HG02763 (cell line): Measurements from ENCODE around the gene FAM13C.

Experiments used
- ATAC-seq: cut with Tn5 transposase; IDR thresholded peaks from one replicate; pipeline ENCODE4 v1.9.1; 2021; ENCODE audit warnings: mild to moderate bottlenecking, moderate library complexity; ENCODE audit not compliant: unreplicated experiment

Gene FAM13C

GRCh38 chr10:59281861-59282260 lies 80.5 kb downstream of the FAM13C start:
- ATAC-seq = no peak

DNA sequence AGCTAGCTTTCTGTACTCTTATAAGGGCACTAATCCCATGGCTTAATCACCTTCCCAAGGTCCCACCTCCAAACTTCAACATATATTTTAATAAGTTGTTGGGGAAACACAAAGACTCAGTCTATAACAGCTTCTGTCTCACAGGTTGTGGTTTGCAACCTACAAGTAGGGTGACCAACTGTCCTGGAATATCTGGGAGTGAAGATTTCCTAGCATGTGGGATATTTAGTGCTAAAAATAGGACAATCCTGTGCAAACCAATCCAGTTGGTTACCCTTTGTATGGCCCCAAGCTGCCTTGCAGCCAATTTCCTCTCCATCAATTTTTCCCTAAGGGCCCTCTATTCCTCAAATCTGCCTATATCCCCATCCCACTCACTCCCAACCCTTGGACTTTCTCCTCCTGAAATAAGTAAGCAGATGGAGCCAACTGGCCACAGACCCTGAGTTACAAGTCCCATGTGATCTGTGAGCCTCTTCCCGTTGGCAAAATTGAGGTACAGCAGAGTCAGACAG lies 82.3 kb downstream of the FAM13C start:
- ATAC-seq = no peak

DNA sequence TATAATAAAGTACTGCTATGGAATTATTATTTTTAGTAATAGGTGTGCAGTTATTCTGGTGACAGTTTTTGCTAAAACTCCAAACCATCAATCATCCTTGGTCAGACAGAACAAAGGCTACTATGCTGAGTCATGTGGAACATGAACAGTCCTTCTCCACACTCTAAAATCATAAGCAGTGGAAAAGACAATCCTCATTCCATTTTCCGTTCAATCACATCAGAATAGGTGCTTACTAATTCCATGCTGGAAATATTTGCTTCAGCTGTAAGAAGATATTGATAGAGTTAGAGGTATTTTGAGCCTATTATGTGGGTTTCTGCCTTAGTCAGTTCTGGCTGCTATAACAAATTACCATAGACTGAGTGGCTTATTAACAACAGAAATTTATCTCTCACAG lies 82.9 kb downstream of the FAM13C start:
- no peak for ATAC-seq

DNA sequence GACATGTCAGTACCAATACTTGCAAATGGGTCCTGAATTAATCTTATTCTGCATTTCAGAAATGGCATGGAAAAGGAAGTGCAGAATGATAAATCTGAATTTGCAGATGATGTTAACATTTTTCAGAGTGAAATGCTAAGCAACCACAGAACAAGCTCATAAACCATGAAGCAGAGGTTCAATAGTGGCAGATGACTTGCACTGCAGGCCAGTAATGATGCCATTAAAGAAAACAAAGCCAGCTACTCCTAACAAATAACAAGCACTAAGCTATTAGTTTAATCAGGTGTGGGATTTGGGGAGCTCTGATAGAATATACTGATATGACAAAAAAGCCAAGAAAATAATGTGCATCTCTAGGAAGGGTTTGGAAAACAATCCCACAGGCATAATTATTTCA lies 85.4 kb downstream of the FAM13C start:
- no peak for ATAC-seq

DNA sequence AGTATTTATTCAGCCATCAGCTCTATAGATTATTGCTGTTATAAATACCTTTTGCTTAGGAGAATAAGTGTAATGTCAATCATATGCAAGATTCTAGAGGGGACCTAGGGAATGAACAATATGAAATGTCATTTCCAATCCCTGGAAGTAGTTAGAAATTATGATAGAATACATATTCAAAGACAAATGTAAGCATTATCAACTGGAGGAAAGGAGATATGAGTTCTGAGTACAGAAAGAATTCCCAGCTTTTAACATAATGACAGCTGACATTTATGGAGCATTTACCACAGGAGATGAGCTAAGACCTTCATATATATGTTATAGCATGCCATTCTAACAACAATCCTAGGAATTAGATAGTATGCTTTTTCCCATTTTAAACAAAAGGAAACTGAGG lies 86.2 kb downstream of the FAM13C start:
- no peak for ATAC-seq

- no peak for ATAC-seq
These were observed 88.9 kb downstream of the FAM13C start for GRCh38 chr10:59273445-59273844.

- ATAC-seq = no peak
These were observed 90.3 kb downstream of the FAM13C start for GRCh38 chr10:59272061-59272460.

- ATAC-seq = no peak
These were observed 91.2 kb downstream of the FAM13C start for GRCh38 chr10:59271160-59271559.

DNA sequence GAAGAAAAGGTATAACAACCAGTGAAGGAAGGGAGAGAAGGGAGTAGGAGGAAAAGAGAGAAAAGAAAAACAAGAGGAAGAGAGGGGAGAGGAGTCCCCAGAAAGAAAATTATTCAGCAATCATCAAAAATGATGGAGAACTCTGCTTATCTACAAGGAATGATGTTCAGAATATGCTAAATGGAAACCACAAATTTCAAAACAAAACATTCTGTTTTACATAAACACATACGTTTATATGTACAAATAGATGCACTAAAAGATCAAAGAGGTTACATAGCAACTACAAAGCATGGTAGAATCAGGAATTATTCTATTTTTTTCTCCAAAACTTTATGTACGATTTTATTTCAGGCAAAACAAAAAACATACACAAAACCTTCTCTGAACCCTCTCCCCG lies 91.9 kb downstream of the FAM13C start:
- no peak for ATAC-seq

GRCh38 chr10:59269651-59270050 lies 92.7 kb downstream of the FAM13C start:
- no peak for ATAC-seq

DNA sequence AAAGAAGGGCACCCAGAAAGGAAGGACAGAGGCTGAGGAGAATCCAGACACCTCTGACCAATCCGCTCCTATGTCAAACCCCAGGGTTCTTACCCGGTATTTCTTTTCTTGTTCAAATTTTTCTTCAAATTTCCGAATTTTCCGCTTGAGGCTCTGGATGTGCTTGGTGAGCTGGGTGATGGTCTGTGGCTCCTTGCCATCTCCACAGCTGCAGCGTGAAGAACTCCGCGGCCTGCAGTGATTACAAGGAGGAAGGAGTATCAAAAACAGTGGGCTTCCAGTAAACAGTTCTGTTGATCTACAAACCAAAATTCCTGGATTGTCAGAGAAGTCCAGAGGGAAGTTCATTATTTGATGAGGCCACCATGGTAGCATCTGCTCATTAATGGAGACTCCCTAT lies 93.9 kb downstream of the FAM13C start:
- ATAC-seq = no peak

DNA sequence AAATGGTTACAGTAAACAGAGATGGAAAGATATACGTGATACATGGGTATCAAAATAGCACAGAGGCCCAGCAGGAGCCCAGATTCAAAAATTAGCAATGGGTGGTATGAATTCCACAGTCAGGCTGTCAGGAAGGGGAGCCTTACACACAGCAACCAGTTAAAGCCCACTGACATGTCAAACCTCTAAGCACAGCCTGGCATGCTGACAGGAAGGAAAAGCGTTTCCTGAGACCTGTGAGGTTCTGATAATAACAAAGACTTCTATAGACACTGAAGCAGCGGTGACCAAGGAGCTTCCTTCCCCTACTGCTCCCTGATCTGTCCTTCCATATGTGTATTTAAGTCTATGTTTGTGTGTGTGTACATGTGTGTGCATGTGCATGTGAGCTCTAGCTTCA lies 96.0 kb downstream of the FAM13C start:
- no peak for ATAC-seq

DNA sequence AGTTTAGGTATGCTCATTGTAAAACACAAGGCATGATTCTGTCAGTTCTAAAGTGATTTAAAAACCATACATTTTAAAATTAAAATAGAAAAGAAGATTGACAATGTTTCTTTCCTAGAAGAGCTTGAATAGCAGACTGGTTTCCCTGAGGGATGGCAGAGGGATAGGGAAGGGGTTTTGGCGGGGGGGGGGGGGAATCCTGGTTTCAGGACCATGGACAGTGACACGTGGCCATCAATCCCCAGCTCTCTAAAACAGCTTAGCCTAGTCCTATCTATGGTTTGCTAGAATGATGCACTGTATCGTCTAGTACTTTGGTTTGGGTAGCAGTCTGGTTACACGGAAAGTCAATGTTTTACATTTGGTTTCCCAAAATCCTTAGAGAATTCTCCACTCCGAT lies 97.2 kb downstream of the FAM13C start:
- ATAC-seq = no peak

DNA sequence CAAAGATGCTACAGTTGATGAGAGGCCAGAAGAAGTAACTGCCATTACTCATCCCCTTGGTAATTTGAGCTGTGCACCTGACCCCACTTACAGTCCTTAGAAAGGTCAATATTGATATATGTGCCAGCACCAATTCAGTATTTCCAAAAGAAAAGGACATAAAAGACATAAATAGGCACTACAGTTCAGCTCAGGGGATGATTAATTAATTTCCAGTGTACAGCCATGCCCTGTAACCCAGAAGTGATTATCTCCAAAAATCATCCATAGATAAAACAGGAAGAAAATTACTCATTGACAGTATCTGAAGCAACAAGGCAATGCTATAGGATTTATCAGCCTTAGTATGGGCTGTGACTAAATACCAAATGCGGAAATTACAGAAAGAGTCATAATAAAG lies 103.5 kb downstream of the FAM13C start:
- ATAC-seq = no peak

- no peak for ATAC-seq
These were observed 105.1 kb downstream of the FAM13C start for GRCh38 chr10:59257224-59257623.

- no peak for ATAC-seq
These were observed 106.9 kb downstream of the FAM13C start for GRCh38 chr10:59255463-59255862.

DNA sequence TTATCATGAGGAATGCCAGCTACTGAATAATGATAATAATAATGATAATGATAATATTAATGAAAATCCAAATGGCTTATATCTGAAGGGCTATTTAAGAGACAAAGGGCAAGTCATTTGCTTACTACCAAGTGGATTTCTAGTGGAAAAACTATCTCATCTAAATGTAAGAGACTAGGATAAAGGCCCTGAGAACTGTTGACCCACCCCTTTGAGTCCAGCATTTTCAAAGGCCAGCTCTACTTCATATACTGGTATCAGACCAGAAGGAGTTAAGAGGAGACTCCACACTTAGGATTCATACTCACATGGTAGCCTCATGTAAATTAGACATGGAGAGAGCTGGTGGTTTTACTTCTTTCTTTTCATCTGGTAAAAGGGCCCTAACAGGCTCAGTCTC lies 109.9 kb downstream of the FAM13C start:
- no peak for ATAC-seq

DNA sequence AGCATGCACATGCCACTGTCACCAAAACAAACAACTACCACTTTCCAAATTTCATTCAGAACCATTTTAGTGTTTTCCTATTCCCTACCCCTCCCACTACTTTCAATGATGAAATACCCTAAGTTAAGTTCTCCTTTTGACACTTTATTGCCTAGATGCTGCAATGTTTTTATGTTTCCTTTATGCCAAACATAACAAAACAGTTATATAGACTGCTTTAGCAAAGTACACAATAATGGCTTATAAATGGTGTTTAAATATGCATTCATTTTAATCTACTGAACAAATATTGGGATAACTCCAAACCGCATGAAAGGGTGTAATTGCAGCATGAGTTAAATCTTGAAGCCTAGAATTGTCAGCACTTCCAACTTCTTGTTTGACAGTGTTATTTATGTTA lies 116.7 kb downstream of the FAM13C start:
- ATAC-seq = no peak

GRCh38 chr10:59244871-59245270 lies 117.5 kb downstream of the FAM13C start:
- no peak for ATAC-seq

GRCh38 chr10:59243611-59244195 lies 118.6 kb downstream of the FAM13C start:
- ATAC-seq = no peak

DNA sequence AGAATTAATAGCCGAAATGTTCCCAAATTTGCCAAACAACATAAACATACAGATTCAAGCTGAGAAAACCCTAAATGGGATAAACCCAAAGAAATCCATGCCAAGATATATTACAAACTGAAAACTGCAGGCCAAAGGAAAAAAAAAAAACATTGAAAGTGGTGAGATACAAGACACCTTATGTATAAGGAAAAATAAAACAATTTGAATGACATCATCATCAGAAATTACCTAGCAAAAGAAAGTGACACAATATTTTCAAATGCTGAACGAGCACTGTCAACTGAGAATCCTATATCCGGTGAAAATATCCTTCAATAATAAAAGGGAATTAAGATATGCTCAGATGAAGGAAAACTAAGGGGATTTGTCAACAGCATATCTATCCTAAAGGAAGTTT lies 119.4 kb downstream of the FAM13C start:
- no peak for ATAC-seq

GRCh38 chr10:59242057-59242456 lies 120.3 kb downstream of the FAM13C start:
- no peak for ATAC-seq

- ATAC-seq = no peak
These were observed 121.7 kb downstream of the FAM13C start for GRCh38 chr10:59240582-59241183.
